ENCODE data around the gene DGKB. TPM values are rescaled to one million over a fixed set of nuclear protein-coding genes. Genes with fewer than 3 reads are reported as not detected.

The DGKB gene
- total RNA-seq, 6 experiments from 2014 or later = 0.23 to 0.76 (median 0.61) TPM

DNA sequence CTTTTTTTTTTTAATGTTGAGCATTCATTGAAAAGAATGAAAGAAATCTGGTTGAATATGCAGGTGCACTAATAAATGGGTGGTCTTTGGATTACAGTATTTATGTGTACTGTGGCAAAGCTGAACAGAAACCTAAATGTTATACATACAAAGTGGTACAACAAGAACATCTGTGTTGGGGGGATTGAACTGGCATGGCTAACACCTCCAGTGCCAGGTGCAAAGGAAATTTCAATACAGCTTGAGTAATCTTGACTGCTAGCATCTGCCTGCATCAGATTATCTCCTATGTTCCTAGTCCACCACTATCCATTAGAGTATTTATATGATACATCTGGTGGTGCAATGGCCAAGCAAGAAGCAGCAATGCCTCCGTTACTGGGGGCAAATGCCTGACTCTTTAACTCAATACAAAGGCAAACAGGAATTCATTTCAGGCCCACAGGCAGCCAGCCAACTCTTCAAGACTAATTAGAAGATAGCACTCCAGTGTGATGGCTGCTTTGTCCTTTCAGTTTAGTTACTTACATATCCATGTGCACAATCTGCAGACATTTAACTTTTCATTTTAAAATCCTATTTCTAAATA is 692.6 kb downstream of the DGKB start:
- peaks cover 2% of the 10 kb centered on the region; the same call in 1 of the 2 replicates for H3K27me3 Mint-ChIP-seq (ENCODE audit: insufficient read depth)
- no peaks in the 10 kb centered on the region for H3K36me3 Mint-ChIP-seq (ENCODE audit: low read depth)
- no peaks in the 10 kb centered on the region for H3K9me3 Mint-ChIP-seq
- no peak overlapping the region for H3K27ac Mint-ChIP-seq
- TF ChIP-seq, protein P1, sequence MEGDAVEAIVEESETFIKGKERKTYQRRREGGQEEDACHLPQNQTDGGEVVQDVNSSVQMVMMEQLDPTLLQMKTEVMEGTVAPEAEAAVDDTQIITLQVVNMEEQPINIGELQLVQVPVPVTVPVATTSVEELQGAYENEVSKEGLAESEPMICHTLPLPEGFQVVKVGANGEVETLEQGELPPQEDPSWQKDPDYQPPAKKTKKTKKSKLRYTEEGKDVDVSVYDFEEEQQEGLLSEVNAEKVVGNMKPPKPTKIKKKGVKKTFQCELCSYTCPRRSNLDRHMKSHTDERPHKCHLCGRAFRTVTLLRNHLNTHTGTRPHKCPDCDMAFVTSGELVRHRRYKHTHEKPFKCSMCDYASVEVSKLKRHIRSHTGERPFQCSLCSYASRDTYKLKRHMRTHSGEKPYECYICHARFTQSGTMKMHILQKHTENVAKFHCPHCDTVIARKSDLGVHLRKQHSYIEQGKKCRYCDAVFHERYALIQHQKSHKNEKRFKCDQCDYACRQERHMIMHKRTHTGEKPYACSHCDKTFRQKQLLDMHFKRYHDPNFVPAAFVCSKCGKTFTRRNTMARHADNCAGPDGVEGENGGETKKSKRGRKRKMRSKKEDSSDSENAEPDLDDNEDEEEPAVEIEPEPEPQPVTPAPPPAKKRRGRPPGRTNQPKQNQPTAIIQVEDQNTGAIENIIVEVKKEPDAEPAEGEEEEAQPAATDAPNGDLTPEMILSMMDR (IDR thresholded peaks at IDR 0.05) = no peak
- H3K4me3 Mint-ChIP-seq = no peak overlapping the region
- no peak for DNase-seq
- H3K4me1 Mint-ChIP-seq (ENCODE audit: low read depth) = no peaks in the 10 kb centered on the region

DNA sequence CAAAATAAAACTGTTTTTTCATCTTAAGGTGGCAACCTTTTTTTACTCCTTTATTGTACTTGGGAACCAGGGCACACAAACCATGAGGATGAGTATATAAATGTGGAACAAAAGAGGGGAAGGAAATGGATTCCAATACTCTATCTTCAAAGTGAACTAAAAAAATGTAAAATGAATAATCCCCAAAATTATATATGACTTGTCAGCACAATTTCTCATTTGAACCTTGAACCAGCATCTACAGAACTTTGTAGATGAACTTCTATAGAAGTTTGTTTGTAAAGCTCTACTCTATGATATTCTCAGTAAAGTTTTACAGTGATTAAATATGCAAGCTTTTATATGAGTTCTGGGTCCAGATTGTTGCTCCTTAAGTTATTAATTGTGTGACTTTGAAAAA is 694.8 kb downstream of the DGKB start:
- Mint-ChIP-seq H3K27ac (no peak overlapping the region), H3K9me3 (no peaks in the 10 kb centered on the region), H3K4me3 (no peak overlapping the region), H3K36me3 (ENCODE audit: low read depth) (no peaks in the 10 kb centered on the region), H3K4me1 (ENCODE audit: low read depth) (no peaks in the 10 kb centered on the region), H3K27me3 (ENCODE audit: insufficient read depth) (peaks cover under 1% of the 10 kb centered on the region; the same call in 1 of the 2 replicates)
- TF ChIP-seq, protein P1 (IDR thresholded peaks at IDR 0.05) = no peak
- no peak for DNase-seq

DNA sequence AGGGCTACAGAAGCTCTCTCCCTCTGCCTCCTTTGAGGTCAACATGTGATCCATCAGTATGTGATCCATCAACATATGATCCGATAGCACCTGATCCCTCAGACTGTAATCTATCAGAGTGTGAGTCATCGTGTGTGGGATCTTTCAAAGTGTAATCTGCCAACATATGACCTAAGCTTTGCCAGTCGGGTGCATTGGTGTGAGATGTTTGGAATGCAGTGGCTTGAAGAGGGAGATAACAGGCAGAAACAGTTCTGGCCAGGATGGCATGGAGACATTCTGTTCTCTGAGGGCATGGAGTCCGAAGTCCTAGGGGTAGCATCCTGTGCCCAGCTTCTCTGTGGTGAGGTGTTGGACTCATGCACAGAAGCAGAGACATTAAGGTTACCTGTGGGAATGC is 695.4 kb downstream of the DGKB start:
- DNase-seq = no peak
- no peak overlapping the region for H3K4me3 Mint-ChIP-seq
- no peaks in the 10 kb centered on the region for H3K27me3 Mint-ChIP-seq (ENCODE audit: insufficient read depth)
- H3K9me3 Mint-ChIP-seq = no peaks in the 10 kb centered on the region
- H3K27ac Mint-ChIP-seq = no peak overlapping the region
- H3K4me1 Mint-ChIP-seq (ENCODE audit: low read depth) = no peaks in the 10 kb centered on the region
- TF ChIP-seq, protein P1 (IDR thresholded peaks at IDR 0.05) = no peak
- H3K36me3 Mint-ChIP-seq (ENCODE audit: low read depth) = no peaks in the 10 kb centered on the region

DNA sequence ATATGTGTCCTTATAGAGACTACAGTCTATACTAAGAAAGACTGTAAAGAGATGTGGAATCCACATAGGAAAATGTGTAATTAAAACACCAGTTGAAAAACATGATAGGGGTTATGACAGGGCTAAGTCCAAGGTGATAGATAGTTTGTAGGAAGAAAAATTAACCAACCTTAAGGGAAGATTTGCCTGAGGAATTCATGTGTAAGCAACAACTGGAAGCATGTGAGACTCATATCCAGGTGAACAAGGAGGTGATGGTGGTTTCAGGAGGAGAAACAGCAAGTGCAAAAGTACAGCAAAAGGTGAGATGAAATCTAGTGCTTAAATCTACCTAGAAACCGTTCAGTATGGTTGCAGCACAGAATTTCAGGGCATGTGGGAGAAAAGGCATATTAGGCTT is 696.4 kb downstream of the DGKB start:
- Mint-ChIP-seq H3K27ac (no peak overlapping the region), H3K4me1 (ENCODE audit: low read depth) (no peaks in the 10 kb centered on the region), H3K9me3 (no peaks in the 10 kb centered on the region), H3K27me3 (ENCODE audit: insufficient read depth) (peaks cover 1% of the 10 kb centered on the region; the same call in 1 of the 2 replicates), H3K36me3 (ENCODE audit: low read depth) (no peaks in the 10 kb centered on the region), H3K4me3 (no peak overlapping the region)
- TF ChIP-seq, protein P1 (IDR thresholded peaks at IDR 0.05) = no peak
- no peak for DNase-seq

DNA sequence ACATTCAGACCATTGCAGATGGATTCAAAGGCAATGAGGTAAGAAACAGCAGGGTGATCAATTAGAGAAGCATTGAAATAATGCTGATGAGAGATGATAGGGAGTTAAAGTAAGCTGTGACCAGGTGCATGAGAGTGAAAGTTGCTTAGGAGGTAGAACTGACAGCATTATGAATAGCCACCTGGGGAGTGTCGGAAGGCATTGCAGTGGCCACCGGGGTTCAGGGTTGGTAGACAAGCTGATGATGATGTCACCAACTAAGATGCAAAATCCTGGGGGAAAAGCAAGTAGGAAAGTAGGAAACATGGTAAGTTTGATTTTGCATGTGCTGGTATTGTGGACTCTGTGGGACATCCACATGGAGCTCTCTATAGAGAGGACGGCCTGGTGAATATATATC is 701.2 kb downstream of the DGKB start:
- H3K27me3 Mint-ChIP-seq (ENCODE audit: insufficient read depth) = peaks cover 1% of the 10 kb centered on the region; the same call in 1 of the 2 replicates
- H3K27ac Mint-ChIP-seq = no peak overlapping the region
- DNase-seq = no peak
- no peak overlapping the region for H3K4me3 Mint-ChIP-seq
- peaks cover 8% of the 10 kb centered on the region for H3K4me1 Mint-ChIP-seq (ENCODE audit: low read depth)
- TF ChIP-seq, protein P1 (IDR thresholded peaks at IDR 0.05) = no peak
- H3K9me3 Mint-ChIP-seq = no peaks in the 10 kb centered on the region
- no peaks in the 10 kb centered on the region for H3K36me3 Mint-ChIP-seq (ENCODE audit: low read depth)
